Right lobe of liver (tissue), 6 donors: Measurements from ENCODE around the gene PLA2R1. TPM values are rescaled to one million over a fixed set of nuclear protein-coding genes. Genes with fewer than 3 reads are reported as not detected.

Experiments used
- ATAC-seq, 4 donors: fragments of 200-7000 bp; cut with Tn5 transposase; one replicate each; pipeline ENCODE4 v1.9.1; 2020; ENCODE audit warnings: mild to moderate bottlenecking in 4 of 4, moderate library complexity in 4 of 4
- DNase-seq, 3 donors: peaks; one replicate each; pipeline ENCODE4 v3.0.0-alpha.2; 2020
- H3K27ac ChIP-seq, 3 donors: fragments of 200-600 bp; one replicate each; pipeline ENCODE4 v1.8.0; 2022
- H3K27me3 ChIP-seq, 2 donors: fragments of 200-600 bp; one replicate each; pipeline ENCODE4 v1.8.0; 2022
- H3K36me3 ChIP-seq, 4 donors: fragments of 200-600 bp; sonication (generic) in 1 of 4; one replicate each; pipeline versions ENCODE4 v1.5.1 to v1.8.0; 2017 to 2022; ENCODE audit warnings: control low read depth in 1 of 4
- H3K4me1 ChIP-seq, 4 donors: fragments of 200-600 bp; sonication (generic) in 1 of 4; one replicate each; pipeline versions ENCODE4 v1.5.1 to v1.8.0; 2017 to 2022; ENCODE audit warnings: control low read depth in 1 of 4
- H3K4me3 ChIP-seq, 3 donors: fragments of 200-600 bp; one replicate each; pipeline ENCODE4 v1.8.0; 2022
- H3K9me3 ChIP-seq, 4 donors: fragments of 200-600 bp; sonication (generic) in 1 of 4; one replicate each; pipeline versions ENCODE4 v1.5.1 to v1.8.0; 2017 to 2022; ENCODE audit warnings: control low read depth in 1 of 4
- CTCF ChIP-seq, 4 donors: fragments of 200-600 bp in 3 of 4; fragments of 450-650 bp in 1 of 4; IDR thresholded peaks; one replicate each; pipeline versions ENCODE4 v1.5.1 to v1.8.0; 2016 to 2022; ENCODE audit warnings: antibody characterized with exemption in 4 of 4, mild to moderate bottlenecking in 2 of 4
- POLR2A ChIP-seq: fragments of 450-650 bp; IDR thresholded peaks from one replicate; pipeline ENCODE4 v1.6.1; 2017; ENCODE audit warnings: antibody characterized with exemption, mild to moderate bottlenecking
- WGBS: methylation state at CpG from one replicate; pipeline ENCODE4 v1.1.6; 2018; ENCODE audit warnings: low coverage, low lambda C conversion rate; ENCODE audit not compliant: insufficient coverage; ENCODE audit errors: missing lambda C conversion rate; 5-methylcytosine and 5-hydroxymethylcytosine counted together
- intact Hi-C, 2 donors: fragments of 100-400 bp; cut with DNase I; formaldehyde crosslinking; loops; one replicate each; pipeline versions ENCODE4 v1.11.2 to v1.14.1; 2022
- total RNA-seq, 6 experiments: library from RNA; depleted of rRNA in 2 of 6; stranded (reverse); fragments of >200 nt in 2 of 6; fragmentation: NEBNext Ultra II Directional in 3 of 6; extraction: Animal tissue kit (Norgen Biotek cat#: 25700) in 3 of 6; gene quantifications; one replicate each; pipeline versions ENCODE4 v1.1.0 to v1.2.4, GENCODE V29; 2016 to 2023
- donor health status: DM: no; HTN: yes; CAD: no.
- donor health status: DM: no; HTN: no; CAD: no.
- donor health status: DM: no; HTN: no; CAD: no.
- donor health status: DM: no; HTN: yes; CAD: no.
- donor health status: DM: no; HTN: yes; CAD: no.

Gene PLA2R1
- total RNA-seq, 6 experiments from 2014 or later = 0.70 to 1.6 (median 0.97) TPM

- no peak for DNase-seq
- H3K9me3 ChIP-seq = no peaks in the 10 kb centered on the region
- TF ChIP-seq POLR2A (no peak), CTCF (IDR thresholded peaks at IDR 0.05) (no peak)
- 61% methylated on average over 10 of the region's 10 CpGs for WGBS
- no peak for ATAC-seq
- no peaks in the 10 kb centered on the region for H3K4me1 ChIP-seq
- H3K27me3 ChIP-seq = no peaks in the 10 kb centered on the region
- intact Hi-C loops = no loop called here
- H3K36me3 ChIP-seq = no peaks in the 10 kb centered on the region
- no peak overlapping the region for H3K4me3 ChIP-seq
- H3K27ac ChIP-seq = no peak overlapping the region
Measured at GRCh38 chr2:160028431-160029269, 33.8 kb downstream of the PLA2R1 start.

- H3K9me3 ChIP-seq = no peaks in the 10 kb centered on the region
- 100% methylated on average over 1 of the region's 1 CpG for WGBS
- no peak overlapping the region for H3K27ac ChIP-seq
- H3K27me3 ChIP-seq = no peaks in the 10 kb centered on the region
- ATAC-seq (no peak), DNase-seq (no peak)
- H3K4me1 ChIP-seq = no peaks in the 10 kb centered on the region
- TF ChIP-seq POLR2A = no peak
- TF ChIP-seq CTCF (IDR thresholded peaks at IDR 0.05) = peak in 1 of 4 donors; percentile 23
- intact Hi-C loops = no loop called here
- no peaks in the 10 kb centered on the region for H3K36me3 ChIP-seq
- no peak overlapping the region for H3K4me3 ChIP-seq
Measured at GRCh38 chr2:160022162-160022561, 40.3 kb downstream of the PLA2R1 start.

- Histone ChIP-seq H3K4me3 (no peak overlapping the region), H3K27me3 (no peaks in the 10 kb centered on the region), H3K4me1 (no peaks in the 10 kb centered on the region), H3K27ac (no peak overlapping the region), H3K36me3 (no peaks in the 10 kb centered on the region), H3K9me3 (no peaks in the 10 kb centered on the region)
- TF ChIP-seq POLR2A (no peak), CTCF (IDR thresholded peaks at IDR 0.05) (no peak)
- DNase-seq (no peak), ATAC-seq (no peak)
- intact Hi-C loops = no loop called here
- 81% methylated on average over 2 of the region's 2 CpGs for WGBS
Measured at GRCh38 chr2:160019374-160020090, 42.9 kb downstream of the PLA2R1 start.

- Histone ChIP-seq H3K4me3 (no peak overlapping the region), H3K27me3 (no peaks in the 10 kb centered on the region), H3K4me1 (no peaks in the 10 kb centered on the region), H3K9me3 (no peaks in the 10 kb centered on the region), H3K27ac (no peak overlapping the region), H3K36me3 (no peaks in the 10 kb centered on the region)
- DNase-seq = no peak
- intact Hi-C loops = no loop called here
- 80% methylated on average over 6 of the region's 6 CpGs for WGBS
- no peak for ATAC-seq
- TF ChIP-seq POLR2A (no peak), CTCF (IDR thresholded peaks at IDR 0.05) (no peak)
Measured at GRCh38 chr2:160015746-160016145, 46.7 kb downstream of the PLA2R1 start.
